Ishikawa (cell line): Measurements from ENCODE around the gene RPUSD1.

ENCODE experiments used
- FOXM1 ChIP-seq: IDR thresholded peaks from 2 replicates; pipeline ENCODE4 v1.6.1; 2012; ENCODE audit warnings: low read depth, borderline replicate concordance
- MAX ChIP-seq: IDR thresholded peaks from 2 replicates; pipeline ENCODE4 v1.6.1; 2012
- NFIC ChIP-seq: IDR thresholded peaks from 2 replicates; pipeline ENCODE4 v1.6.1; 2012
- RAD21 ChIP-seq: IDR thresholded peaks from 2 replicates; pipeline ENCODE4 v1.6.1; 2012; ENCODE audit warnings: low read depth
- REST ChIP-seq: IDR thresholded peaks from 2 replicates; pipeline ENCODE4 v1.6.1; 2012; ENCODE audit warnings: low read depth, mild to moderate bottlenecking
- TEAD4 ChIP-seq: IDR thresholded peaks from 2 replicates; pipeline ENCODE4 v1.6.1; 2012

RPUSD1 gene

GRCh38 chr16:735982-736453, 52.2 kb downstream of the RPUSD1 start:
- TF ChIP-seq MAX (no peak), RAD21 (no peak), NFIC (no peak)

DNA sequence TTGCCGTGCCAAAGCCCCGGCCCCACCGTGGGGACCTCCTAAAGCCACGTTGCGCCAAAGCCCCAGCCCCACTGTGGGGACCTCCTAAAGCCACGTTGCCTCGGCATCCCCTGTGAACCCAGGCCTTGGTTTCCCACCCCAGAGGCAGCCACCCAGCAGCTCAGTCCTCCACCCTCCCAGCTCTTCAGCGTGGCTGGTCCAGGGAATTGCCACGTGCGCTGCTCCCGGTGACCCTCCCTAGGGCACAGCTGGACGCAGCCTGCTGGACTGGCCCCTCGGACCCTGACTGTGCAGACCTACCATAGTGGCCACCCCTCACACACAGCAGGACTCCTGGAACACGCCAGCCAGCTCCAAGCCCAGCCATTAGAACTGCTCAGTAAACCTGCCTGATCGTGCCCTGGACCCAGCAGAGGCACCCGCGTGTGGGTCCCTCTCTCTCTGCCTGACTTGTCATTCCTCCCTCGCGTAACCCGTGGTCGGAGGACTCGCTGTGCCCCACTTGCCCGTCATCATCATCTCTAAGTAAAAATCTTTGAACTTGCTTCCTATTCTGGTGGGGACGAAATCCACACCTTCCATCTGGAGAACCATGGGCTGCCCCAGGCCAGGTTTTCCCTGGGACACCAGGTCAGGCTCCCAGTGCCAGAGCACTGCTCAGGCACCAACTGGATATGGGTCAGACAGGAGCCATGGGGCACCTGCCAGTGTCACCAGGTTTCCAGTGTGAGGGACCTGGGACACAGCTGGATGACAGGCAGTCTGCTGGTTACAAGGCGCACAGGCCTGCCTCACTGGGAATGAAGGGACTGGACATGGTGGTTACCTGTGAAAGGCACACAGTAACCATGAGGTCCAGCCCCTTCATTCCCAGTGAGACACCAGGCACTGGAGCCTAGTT, 53.0 kb downstream of the RPUSD1 start:
- no peak for TF ChIP-seq TEAD4
- TF ChIP-seq FOXM1, result no peak
- TF ChIP-seq REST, result no peak
